HG02970 (cell line): ENCODE results near the gene FPR1.

Source experiments
- ATAC-seq: cut with Tn5 transposase; IDR thresholded peaks from one replicate; pipeline ENCODE4 v1.9.1; 2021; ENCODE audit warnings: mild to moderate bottlenecking, moderate library complexity, moderate number of reproducible peaks; ENCODE audit not compliant: unreplicated experiment, low FRiP score

The FPR1 gene, protein sequence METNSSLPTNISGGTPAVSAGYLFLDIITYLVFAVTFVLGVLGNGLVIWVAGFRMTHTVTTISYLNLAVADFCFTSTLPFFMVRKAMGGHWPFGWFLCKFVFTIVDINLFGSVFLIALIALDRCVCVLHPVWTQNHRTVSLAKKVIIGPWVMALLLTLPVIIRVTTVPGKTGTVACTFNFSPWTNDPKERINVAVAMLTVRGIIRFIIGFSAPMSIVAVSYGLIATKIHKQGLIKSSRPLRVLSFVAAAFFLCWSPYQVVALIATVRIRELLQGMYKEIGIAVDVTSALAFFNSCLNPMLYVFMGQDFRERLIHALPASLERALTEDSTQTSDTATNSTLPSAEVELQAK

DNA sequence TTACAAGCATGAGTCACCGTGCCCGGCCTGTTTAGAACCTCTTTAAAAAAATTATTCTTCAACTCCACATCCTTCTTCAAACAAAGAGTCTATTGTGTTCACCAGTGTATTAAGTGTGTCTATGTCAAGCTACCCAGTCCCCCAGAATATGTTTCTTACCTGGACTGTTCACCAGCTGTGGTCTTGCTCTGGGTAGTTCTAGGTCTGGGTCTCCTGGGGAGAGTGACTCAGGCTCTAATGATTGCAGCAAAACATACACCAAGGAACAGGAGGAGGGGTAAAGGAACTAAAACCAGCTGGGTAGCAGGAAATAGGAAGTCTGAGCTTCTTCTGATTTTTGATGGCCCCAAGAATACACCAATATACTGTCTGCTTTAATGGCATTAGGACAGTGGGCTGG, at the start of gene FPR1:
TSS of gene FPR1 (minus strand) at position 224 of the 400 bp plus-strand sequence. CDS start 4,884 bp downstream, outside the sequence.
- no peak for ATAC-seq

DNA sequence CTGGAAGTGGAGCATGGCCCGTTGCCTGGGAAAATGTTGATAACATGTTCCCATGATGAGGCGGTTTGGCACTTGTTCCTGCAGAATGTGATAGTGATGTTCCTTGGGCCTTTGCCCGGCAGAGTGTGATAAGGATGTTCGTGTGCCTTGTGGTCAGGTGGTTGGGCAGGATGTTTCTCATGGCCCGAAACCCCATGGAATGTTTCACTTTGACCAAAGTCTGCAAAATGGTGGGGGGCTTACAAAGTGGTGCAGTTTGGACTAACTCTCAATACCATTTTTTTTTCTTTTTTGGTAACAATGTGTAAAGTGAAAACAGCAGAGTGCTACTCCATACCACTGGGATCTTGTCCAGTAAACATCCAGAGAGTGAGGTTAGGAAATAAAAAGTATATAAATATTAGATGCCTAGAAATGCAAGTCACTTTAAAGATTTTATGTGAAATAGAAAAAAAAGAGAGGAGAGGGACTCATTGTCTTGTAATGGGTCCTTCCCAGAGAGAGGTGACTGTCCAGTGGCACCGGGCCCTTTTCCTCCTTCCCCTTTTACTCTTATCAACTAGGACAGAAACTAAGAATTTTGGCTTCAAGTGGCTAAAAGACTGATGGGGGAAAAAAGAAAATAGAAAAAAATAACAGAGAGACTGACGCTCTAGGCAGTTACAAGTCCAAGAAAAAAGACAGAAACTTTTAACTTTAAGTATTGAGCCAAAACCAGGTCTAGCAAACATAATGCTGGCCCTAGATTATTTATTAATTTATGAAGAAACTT, 49.0 kb upstream of the FPR1 start:
- ATAC-seq: no peak

DNA sequence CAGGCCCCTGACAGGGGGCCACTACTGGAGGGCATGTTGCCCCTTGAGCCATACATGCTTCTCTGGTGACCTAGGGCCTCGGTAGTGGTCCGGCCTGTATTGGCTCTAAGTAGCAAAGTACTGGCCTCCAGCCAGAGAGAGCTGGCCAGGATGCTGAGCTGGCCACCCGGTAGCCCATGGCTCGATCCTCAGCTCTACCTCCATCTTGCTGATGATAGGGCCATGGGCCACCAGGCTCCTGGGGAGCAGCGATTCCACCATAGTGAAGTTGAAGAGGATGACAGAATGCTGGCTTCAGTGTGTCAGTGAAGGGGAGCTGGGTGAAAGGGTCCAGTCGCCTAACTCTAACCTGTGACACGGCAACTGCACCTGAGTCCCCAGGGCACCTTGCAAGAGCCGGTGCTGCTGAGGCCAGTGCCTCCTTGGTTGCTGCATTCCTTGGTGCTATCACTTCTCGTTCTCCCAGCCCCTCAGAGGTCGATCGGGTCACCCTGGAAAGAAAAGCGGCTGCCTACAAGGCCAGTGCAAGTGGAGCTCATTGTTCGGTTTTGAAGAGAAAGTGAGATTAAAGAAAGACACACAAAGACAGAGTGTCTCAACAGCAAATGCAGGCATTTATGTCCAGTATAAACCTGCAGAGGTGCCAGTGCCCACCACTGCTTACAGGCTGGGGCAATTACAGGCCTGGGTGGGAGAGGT, 48.2 kb upstream of the FPR1 start:
- no peak for ATAC-seq

GRCh38 chr19:51799034-51799773, 47.5 kb upstream of the FPR1 start:
- no peak for ATAC-seq

DNA sequence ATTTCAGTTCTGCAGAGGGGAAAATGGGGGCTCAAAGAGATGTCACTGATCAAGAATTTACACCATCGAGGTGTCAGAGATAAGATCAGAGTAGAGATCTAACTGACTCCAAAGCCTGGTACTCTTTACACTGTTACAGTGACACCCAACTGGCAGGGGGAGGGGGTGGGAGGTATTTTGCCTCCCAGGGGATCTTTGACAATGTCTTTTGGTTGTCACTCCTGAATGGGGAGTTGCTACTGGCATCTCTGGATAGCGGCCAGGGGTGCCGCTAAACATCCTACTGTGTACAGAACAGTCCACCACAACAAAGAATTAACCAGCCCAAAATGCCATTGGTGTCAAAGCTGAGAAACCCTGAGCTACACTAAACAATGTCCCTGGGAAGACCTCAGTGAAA, 46.4 kb upstream of the FPR1 start:
- ATAC-seq: no peak

GRCh38 chr19:51797480-51797879, 45.8 kb upstream of the FPR1 start:
- ATAC-seq: no peak

DNA sequence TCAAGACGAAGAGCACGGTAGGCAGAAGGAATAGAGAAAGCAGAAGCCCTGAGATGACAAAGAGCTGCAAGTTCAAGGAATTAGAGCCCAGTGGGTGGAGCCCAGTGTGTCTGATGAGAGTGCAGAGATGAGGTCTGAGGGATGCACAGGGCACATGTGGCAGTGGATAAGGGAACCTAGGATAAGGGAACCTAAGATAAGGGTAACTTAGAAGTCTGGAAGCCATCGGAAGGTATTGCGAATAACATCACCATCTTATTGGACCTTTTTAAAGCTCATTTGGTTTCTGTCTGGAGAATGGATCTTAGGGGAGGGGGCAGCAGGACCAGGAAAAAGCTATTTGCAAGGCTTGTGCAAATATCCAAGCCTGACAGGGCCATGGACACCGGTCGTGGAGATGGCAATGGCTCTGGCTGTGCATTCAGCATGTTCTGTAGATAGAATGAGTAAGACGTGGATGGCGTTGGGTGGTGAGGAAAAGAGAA, 44.6 kb upstream of the FPR1 start:
- no peak for ATAC-seq

- no peak for ATAC-seq
These were observed 43.3 kb upstream of the FPR1 start, which contains the start of gene FPR3 for GRCh38 chr19:51794885-51795490. Gene FPR3 (plus strand): TSS chr19:51795157. CDS start chr19:51823749, 28,592 bp downstream.

- no peak for ATAC-seq
These were observed 42.3 kb upstream of the FPR1 start for GRCh38 chr19:51793994-51794393.

- no peak for ATAC-seq
These were observed 41.3 kb upstream of the FPR1 start for GRCh38 chr19:51792932-51793331.

DNA sequence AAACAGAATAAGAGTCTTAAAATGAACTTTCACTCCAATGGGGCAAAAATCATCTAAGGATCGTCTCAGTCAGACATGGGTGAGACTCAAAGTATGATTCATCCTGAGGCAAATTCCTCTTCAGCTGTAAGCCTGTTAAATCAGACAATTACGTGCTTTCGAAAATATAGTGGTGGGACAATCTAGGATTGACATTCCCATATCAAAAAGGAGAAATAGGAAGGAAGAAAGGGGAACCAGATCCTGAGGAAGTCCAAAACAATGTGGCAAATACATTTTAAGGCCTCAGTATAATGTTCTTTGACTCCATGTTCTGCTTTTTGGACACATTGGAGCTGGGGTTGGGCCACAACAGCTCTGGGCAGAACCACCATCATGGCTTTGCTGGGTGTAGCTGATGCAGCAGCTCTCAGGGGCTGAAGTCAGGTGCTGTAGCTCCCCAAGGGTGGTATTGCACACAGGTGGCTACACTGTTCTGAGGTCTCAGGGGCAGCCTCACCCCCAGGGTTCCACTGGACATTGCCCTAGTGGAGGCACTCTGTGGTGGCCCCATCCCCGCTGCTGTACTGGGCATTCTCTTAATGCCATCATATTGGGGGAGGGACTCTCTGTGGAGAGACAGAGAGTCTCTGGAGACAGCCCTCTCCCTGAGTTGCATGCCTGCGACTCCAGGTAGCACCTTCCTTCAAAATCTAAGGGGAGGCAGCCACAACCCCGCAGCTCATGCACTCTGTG, 37.5 kb upstream of the FPR1 start:
- no peak for ATAC-seq

DNA sequence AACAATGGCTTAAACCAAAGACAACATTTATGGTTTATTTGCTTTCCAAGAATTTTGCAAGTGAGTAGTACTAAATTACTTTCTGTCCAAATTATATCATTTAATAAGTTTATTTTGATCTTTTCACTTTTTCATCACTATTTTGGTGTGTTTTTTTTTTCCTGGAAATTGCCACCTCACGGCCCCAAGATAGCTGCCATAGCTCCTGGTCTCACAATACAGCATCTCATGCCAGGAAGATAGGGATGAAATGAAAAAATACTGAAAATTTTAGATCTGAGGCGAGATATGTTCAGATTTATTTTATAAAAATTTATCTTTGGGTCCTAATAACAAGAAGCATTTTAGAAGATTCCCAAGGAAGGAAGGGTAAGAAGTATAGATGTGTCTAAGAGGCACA, 36.4 kb upstream of the FPR1 start:
- ATAC-seq: no peak

- ATAC-seq: no peak
These were observed 35.2 kb upstream of the FPR1 start for GRCh38 chr19:51786646-51787494.

DNA sequence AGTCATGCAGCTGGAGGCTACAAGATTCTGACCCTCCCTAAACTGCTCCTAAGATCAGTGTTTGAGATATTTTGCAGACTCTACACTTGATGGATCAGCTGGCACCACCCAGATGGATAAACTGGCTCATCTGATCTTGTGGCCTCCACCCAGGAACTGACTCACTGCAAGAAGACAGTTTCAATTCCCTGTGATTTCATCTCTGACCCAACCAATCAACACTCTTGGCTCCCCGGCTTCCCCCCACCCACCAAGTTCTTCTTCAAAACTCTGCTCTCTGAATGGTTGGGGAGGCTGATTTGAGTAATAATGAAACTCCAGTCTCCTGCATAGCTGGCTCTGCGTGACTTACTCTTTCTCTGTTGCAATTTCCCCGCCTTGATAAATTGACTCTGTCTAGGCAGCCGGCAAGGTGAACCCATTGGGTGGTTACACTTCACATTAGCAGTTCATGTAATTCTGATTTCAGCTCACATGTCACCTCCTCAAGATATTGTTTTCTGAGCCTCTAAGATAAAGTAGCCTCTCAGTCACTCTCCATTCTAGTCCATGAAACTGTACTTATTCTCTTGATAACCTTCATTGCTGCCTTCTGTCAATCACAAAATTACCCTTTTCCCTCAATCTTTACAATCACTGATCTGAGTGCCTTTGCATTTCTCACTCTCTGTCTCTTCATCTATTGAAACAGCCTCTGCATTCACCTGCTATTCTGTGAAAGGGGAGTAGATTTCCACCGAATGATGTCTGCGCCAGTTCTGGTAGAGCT, 33.4 kb upstream of the FPR1 start:
- ATAC-seq: no peak

- no peak for ATAC-seq
These were observed 32.6 kb upstream of the FPR1 start for GRCh38 chr19:51784109-51784785.

GRCh38 chr19:51783372-51783771, 31.7 kb upstream of the FPR1 start:
- no peak for ATAC-seq

DNA sequence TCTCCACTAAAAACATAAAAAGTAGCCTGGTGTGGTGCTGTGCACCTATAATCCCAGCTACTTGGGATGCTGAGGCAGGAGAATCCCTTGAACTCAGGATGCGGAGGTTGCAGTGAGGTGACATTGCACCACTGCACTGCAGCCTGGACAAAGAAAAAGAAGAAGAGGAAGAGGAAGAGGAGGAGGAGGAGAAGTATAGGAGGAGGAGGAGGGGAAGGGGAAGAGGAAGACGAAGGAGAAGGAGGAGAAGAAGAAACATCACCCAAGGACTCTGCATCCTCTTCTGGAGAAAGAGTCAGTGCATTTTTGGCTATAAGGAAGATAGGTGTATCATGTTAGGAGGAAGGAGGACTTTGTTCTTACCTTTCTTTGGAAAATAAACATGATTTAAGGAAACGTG, 30.3 kb upstream of the FPR1 start:
- no peak for ATAC-seq
